ENCODE results near the gene PLEKHH2.
"Not testable (repeated sequence)": the region's sequence is repeated elsewhere in the genome, so short reads cannot be mapped to it uniquely, and the experiment has no call there.

The PLEKHH2 gene

DNA sequence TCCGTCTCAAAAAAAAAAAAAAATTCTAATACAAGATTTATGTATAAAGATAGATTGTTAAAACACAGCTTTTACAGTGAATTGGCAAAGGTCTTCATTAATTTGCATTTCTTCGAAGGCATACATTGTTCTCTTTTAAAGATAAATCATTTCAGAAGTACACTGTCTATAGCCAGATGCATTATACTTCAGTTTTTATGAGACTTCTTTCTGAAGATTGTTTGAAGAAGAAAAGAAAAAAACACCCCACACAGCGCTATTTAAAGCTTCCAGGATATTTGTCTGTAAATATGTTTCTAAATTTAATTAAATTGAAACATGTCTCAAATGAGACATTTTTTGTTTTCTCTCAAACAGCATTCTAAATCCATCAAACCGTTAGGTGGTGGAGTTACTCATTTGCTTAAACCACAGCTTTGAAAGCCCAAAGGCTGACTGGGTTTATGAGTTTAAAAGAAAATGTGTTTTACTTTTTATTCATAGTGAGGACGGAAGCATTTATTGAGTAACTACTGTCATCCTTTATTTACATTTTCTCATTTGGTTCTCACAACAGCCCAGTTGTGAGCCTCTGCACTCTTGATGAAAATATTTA is 81.6 kb downstream of the PLEKHH2 start:
- no peak for DNase-seq

- DNase-seq, result no peak
Measured at GRCh38 chr2:43724728-43725526, 87.9 kb downstream of the PLEKHH2 start.

DNA sequence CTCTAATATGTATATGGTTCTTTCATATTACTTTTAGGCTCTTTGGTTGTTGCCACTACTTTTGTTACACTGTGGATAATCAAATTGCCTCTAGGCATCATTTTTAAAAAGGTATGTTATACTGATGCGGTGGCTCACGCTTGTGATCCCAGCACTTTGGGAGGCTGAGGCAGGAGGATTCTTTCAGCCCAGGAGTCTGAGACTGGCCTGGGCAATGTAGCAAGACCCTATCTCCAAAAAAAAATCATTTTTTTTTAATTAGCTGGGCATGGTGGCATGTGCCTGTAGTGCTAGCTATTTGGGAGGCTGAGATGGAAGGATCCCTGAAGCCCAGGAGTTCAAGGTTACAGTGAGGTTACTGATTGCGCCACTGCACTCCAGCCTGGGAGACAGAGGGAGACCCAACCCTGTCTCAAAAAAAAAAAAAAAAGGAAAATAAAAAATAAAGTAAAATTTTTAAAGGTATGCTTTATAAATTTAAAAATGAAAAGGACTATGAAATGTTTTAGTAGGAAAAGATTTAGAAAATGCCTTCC is 88.7 kb downstream of the PLEKHH2 start:
- DNase-seq, result no peak

- DNase-seq, result not testable (repeated sequence)
Measured at GRCh38 chr2:43726961-43727633, 90.0 kb downstream of the PLEKHH2 start.

DNA sequence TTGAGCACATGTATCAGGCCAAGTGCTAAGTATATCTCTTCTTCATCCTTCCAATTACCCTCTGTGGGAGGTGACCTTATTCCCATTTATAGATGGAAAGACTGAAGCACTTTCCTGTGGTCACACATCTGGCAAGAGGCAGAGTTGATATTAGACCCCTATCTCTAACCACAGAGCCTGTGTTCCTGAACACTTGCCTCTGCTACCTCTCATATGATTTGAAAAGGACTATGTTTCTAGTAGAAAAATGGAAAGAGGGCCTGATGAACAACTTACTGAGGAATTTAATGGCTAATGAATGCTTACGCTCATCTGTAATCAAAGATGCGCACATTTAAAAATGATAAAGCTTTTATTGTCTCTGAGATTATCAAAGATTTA is 90.6 kb downstream of the PLEKHH2 start:
- DNase-seq, result no peak

DNA sequence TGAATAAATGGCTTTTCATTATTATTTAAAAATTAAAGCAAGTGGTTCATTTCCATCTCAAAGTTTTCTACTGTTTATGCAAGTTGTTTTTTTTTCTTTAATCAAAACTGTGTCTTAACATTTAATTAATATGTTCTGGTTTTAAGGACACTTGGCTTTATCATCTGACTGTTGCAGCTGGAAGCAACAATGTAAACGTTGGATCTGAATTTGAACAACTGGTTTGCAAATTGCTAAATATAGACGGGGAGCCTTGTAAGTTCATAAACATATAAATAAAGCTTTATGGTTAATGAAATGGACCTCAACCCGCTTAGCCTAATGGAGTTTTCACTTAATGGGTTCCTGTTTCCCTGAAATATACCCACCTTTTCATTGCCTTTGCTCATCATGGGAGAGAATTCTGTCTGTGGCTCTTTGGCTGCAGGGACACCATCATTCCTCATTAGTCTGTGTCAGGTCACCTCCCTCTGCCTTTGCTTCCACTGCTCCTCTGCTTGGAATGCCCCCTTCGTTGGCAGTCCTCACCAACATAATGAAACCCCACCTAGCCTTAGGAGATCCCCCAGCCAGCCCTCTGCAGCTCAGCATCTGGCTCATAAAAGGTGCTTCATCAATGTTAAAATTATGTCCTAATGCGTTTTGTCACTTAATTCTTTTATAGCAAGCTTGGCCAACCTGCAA is 92.6 kb downstream of the PLEKHH2 start:
- no peak for DNase-seq

DNA sequence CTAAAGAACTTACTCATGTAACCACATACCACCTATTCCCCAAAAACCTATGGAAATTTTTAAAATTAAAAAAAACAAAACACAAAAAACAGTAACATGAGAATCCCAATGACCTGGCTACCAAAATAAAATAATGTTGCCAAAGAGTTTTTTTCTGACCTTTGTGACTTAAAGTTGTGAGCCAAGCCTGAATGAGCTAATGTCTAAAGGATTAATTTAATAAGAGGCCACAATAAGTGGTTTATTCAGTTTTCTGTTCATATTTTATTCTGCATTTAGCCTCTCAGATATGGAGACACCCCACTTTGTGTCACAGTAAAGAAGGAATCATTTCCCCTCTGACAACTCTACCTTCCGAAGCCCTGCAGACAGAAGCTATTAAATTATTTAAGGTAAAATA is 94.2 kb downstream of the PLEKHH2 start:
- no peak for DNase-seq

- DNase-seq, result no peak
Measured at GRCh38 chr2:43736637-43737036, 99.6 kb downstream of the PLEKHH2 start.

- DNase-seq, result no peak
Measured at GRCh38 chr2:43737097-43737854, 100.2 kb downstream of the PLEKHH2 start.

DNA sequence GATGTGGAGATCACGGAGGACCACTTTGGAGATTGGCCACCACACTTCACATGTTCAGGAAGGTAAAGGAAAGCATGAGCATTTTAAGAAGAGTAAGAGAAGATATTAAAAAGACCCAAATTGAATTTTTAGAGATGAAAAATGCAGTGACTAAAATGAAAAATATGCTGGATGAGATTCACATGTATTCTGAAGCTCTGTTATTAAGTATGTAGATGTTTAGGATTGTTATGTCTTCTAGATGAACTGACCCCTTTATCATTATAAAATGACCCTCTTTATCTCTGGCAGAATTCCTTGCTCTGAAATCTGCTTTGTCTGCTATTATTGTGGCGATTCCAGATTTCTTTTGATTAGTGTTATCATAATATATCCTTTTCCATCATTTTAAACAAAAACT is 100.8 kb downstream of the PLEKHH2 start:
- no peak for DNase-seq

DNA sequence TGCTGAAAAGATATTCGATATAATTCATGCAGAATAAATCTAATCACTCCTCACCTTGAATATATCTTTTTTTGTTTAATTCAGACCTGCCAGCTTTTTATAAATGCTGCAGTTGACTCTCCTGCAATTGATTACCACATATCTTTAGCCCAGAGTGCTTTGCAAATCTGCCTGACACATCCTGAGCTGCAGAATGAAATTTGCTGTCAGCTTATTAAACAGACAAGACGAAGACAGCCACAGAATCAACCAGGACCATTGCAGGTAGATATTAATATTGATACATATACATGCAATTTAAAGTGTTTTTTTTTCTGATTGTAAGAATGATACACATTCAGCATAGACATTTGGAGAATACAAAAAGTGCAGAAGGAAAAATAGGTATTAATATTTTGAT is 101.2 kb downstream of the PLEKHH2 start:
- no peak for DNase-seq

DNA sequence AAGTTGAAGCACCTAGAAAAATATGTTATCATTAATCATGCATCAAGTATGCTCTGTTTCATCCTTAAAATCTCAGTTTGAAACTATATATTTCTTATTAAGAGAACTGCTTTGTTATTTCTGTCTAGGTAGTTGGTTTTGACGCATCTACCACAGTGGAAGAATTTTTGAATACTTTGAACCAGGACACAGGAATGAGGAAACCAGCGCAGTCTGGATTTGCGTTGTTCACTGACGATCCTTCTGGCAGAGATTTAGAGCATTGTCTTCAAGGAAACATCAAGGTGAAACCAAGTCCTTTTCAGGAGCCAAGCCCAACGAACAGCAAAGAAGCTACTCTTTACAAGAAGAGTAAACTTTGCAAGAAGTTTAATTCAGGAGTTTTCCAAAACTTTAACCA is 106.6 kb downstream of the PLEKHH2 start:
- no peak for DNase-seq

- DNase-seq, result no peak
Measured at GRCh38 chr2:43745457-43745856, 108.4 kb downstream of the PLEKHH2 start.

DNA sequence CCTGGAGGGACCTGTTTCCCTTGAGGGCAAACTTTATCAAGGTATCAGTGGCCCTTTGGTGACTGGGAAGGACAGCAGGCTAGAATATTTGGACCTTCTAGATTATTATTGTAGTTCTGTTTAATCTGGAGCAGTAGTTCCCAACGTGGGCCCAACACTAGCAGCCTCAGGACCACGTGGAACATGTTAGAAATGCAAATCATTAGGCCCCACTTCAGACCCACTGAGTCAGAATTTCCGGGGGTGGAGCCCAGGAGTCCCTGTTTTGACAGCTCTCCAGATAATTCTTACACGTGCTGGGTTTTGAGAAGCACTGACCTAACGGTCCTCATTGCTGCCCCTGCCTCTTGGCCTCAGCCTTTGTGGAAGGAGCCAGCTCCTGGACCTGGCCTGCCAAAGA is 111.3 kb downstream of the PLEKHH2 start:
- DNase-seq, result no peak

- DNase-seq, result no peak
Measured at GRCh38 chr2:43749583-43749982, 112.5 kb downstream of the PLEKHH2 start.

- no peak for DNase-seq
Measured at GRCh38 chr2:43751476-43751990, 114.5 kb downstream of the PLEKHH2 start.

GRCh38 chr2:43752302-43752701 is 115.2 kb downstream of the PLEKHH2 start:
- DNase-seq, result no peak

DNA sequence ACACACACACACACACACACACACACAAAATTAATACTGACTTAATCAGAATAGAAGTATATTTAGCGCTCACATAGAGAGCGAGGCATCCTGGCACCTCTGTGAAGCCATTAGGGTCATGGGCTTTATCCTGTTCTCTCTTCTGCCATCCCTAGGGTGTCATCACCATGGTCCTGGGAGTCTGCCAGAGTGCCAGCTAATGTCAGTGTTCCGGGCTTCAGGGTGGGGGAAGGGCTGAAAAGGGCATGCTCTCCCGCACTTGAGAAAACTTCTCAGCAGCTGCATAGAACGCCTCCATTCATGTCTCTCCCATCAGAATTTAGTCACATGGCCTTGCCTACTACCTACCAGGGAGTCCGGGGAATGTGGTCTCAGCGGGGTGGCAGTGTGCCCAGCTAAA is 117.1 kb downstream of the PLEKHH2 start:
- no peak for DNase-seq

GRCh38 chr2:43758739-43759138 is 121.7 kb downstream of the PLEKHH2 start:
- DNase-seq, result no peak

- no peak for DNase-seq
Measured at GRCh38 chr2:43759195-43759594, 122.1 kb downstream of the PLEKHH2 start.

DNA sequence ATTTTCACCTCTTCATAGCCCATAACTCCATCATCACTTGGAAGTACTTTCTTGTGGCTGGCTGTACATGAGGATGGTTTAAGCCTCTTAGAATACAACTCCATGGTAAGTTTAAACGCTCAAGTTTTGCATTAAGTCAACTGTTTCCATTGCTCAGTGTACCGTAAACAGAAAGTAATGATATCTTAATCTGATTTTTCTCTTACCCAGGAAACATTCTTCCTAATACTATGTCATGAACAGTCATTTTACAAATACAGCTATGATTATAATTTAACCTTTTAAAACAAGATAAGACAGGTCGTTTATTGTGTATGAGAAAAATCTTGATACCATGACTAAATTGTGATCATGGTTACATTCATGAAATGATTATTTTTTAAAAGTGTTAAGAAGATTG is 125.2 kb downstream of the PLEKHH2 start:
- DNase-seq, result no peak

DNA sequence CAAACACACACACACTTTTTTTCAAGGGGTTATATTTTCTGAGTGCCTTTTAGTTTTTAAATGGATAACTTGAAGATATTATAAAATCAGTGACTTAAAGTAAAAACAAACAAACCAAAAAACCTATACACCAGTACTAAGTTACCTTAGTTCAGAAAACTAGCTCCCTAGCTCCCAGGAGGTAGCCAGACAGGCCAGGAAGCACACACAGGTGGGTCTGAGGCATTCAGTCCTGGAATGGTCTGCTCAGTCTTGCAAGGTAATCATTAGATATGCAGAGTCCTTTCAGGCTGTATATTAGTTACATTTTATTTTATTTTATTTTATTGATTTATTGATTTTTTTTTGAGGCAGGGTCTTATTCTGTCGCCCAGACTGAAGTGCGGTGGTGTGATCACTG is 126.0 kb downstream of the PLEKHH2 start:
- no peak for DNase-seq
